Fibroblast of lung (primary cell): Measurements from ENCODE around the gene CYP1A2. TPM values are rescaled to one million over a fixed set of nuclear protein-coding genes. Genes with fewer than 3 reads are reported as not detected.

Experiments used
- DNase-seq, 2 donors: peaks; one replicate each; pipeline versions ENCODE4 v3.0.0 to v3.0.0-alpha.2; 2010; ENCODE audit warnings: low read depth in 2 of 2
- H2AFZ ChIP-seq: 2 replicates; pipeline ENCODE4 v1.5.1; 2012; ENCODE audit warnings: low read length, control low read depth, inconsistent platforms
- H3K27ac ChIP-seq: 2 replicates; pipeline ENCODE4 v1.5.1; 2011; ENCODE audit warnings: low read length, control low read depth; ENCODE audit not compliant: insufficient read depth
- H3K27me3 ChIP-seq: 2 replicates; pipeline ENCODE4 v1.5.1; 2011; ENCODE audit warnings: mild to moderate bottlenecking, low read length; ENCODE audit not compliant: control insufficient read depth, insufficient read depth
- H3K36me3 ChIP-seq: 2 replicates; pipeline ENCODE4 v1.5.1; 2011; ENCODE audit warnings: low read length; ENCODE audit not compliant: control insufficient read depth, insufficient read depth
- H3K4me1 ChIP-seq: 2 replicates; pipeline ENCODE4 v1.5.1; 2011; ENCODE audit warnings: low read length; ENCODE audit not compliant: control insufficient read depth, insufficient read depth; ENCODE audit errors: extremely low read depth
- H3K4me2 ChIP-seq: 2 replicates; pipeline ENCODE4 v1.5.1; 2011; ENCODE audit warnings: low read length, control low read depth; ENCODE audit not compliant: insufficient read depth; ENCODE audit errors: extremely low read depth
- H3K4me3 ChIP-seq, 4 experiments: fragments of 200-600 bp in 1 of 4; sonication (generic) in 1 of 4; replicated peaks in 1 of 4; 2 replicates each; pipeline ENCODE4 v1.5.1; 2011 to 2016; ENCODE audit warnings: low read length in 4 of 4, low read depth in 3 of 4, mild to moderate bottlenecking in 3 of 4, control low read depth in 2 of 4, inconsistent platforms in 1 of 4, mixed read lengths in 1 of 4; ENCODE audit not compliant: insufficient read depth in 1 of 4; ENCODE audit errors: control extremely low read depth in 1 of 4
- H3K79me2 ChIP-seq: 2 replicates; pipeline ENCODE4 v1.5.1; 2012; ENCODE audit warnings: mild to moderate bottlenecking, low read length, inconsistent platforms; ENCODE audit not compliant: control insufficient read depth, insufficient read depth
- H3K9ac ChIP-seq: 2 replicates; pipeline ENCODE4 v1.5.1; 2011; ENCODE audit warnings: mild to moderate bottlenecking, low read length, control low read depth; ENCODE audit not compliant: insufficient read depth
- H3K9me3 ChIP-seq: 2 replicates; pipeline ENCODE4 v1.5.1; 2012; ENCODE audit warnings: low read depth, low read length; ENCODE audit not compliant: control insufficient read depth, insufficient read depth
- H4K20me1 ChIP-seq: 2 replicates; pipeline ENCODE4 v1.5.1; 2011; ENCODE audit warnings: low read length; ENCODE audit not compliant: control insufficient read depth, insufficient read depth; ENCODE audit errors: extremely low read depth
- EZH2 ChIP-seq: IDR thresholded peaks from 2 replicates; pipeline ENCODE4 v1.5.1; 2012; ENCODE audit warnings: low read length, control low read depth, mild to moderate bottlenecking; ENCODE audit errors: missing control alignments
- polyA minus RNA-seq: library from RNA; depleted of rRNA, polyadenylated mRNA; stranded (reverse); fragments of >200 nt; gene quantifications from 2 replicates; pipeline ENCODE4 v1.2.3, GENCODE V29; 2011; ENCODE audit warnings: low replicate concordance
- polyA plus RNA-seq, 2 donors: library from polyadenylated mRNA; depleted of rRNA in 1 of 2; stranded (reverse) in 1 of 2; unstranded in 1 of 2; fragments of >200 nt; gene quantifications; 2 replicates each; pipeline ENCODE4 v1.2.1, GENCODE V29; 2011 to 2012; ENCODE audit warnings: missing spikeins in 1 of 2
- total RNA-seq: library from RNA; depleted of rRNA; stranded (reverse); fragments of >200 nt; gene quantifications from 2 replicates; pipeline ENCODE4 v1.2.1, GENCODE V29; 2014
- TF ChIP-seq, protein P1 (sequence below), 2 donors: IDR thresholded peaks in 1 of 2; conservative IDR thresholded peaks in 1 of 2; 1 replicate in 1 of 2; 2 replicates in 1 of 2; pipeline ENCODE4 v1.5.1; 2011 to 2012; ENCODE audit warnings: low read length in 2 of 2, control low read depth in 1 of 2, inconsistent platforms in 1 of 2, low read depth in 1 of 2, mild to moderate bottlenecking in 1 of 2

The CYP1A2 gene, protein sequence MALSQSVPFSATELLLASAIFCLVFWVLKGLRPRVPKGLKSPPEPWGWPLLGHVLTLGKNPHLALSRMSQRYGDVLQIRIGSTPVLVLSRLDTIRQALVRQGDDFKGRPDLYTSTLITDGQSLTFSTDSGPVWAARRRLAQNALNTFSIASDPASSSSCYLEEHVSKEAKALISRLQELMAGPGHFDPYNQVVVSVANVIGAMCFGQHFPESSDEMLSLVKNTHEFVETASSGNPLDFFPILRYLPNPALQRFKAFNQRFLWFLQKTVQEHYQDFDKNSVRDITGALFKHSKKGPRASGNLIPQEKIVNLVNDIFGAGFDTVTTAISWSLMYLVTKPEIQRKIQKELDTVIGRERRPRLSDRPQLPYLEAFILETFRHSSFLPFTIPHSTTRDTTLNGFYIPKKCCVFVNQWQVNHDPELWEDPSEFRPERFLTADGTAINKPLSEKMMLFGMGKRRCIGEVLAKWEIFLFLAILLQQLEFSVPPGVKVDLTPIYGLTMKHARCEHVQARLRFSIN
- not detected in 2 replicates for total RNA-seq
- not detected in 2 replicates for polyA plus RNA-seq
- polyA plus RNA-seq (2012) = not detected in 2 replicates
- not detected in 2 replicates for polyA minus RNA-seq

DNA sequence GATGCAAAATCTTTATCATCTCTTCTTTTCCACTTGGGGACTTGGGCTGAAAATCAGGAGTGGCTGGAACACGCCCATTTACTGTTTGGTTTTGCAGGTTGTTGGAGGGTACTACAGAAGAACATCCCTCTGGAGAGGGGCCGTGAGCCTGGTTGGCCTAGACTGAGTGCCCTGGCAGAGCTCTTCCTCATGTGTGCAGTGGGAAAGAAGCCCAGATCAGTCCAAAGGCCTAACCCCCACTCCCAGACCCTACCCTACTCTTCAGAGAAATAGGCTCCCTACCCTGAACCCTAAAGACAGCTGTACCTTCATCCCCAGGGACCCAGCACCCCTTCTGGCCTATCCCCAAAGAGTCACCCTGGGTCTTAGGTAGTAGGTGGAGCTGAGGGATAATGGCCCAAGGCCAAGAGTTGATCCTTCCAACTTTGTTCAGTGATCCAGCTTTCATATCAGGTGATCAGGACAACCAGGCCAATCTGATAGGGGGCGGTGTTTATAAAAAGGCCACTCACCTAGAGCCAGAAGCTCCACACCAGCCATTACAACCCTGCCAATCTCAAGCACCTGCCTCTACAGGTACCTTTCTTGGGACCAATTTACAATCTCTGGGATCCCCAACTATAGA lies at the start of gene CYP1A2:
CYP1A2 (plus strand) TSS at position 524 of the 625 bp plus-strand sequence. CDS start 894 bp downstream, outside the sequence.
- TF ChIP-seq, protein P1, sequence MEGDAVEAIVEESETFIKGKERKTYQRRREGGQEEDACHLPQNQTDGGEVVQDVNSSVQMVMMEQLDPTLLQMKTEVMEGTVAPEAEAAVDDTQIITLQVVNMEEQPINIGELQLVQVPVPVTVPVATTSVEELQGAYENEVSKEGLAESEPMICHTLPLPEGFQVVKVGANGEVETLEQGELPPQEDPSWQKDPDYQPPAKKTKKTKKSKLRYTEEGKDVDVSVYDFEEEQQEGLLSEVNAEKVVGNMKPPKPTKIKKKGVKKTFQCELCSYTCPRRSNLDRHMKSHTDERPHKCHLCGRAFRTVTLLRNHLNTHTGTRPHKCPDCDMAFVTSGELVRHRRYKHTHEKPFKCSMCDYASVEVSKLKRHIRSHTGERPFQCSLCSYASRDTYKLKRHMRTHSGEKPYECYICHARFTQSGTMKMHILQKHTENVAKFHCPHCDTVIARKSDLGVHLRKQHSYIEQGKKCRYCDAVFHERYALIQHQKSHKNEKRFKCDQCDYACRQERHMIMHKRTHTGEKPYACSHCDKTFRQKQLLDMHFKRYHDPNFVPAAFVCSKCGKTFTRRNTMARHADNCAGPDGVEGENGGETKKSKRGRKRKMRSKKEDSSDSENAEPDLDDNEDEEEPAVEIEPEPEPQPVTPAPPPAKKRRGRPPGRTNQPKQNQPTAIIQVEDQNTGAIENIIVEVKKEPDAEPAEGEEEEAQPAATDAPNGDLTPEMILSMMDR (conservative IDR thresholded peaks at IDR 0.05 in 1 of 2, IDR thresholded peaks at IDR 0.05 in 1 of 2; ENCODE audit: low read depth in 1 of 2, low read length in 2 of 2) = no peak
- TF ChIP-seq EZH2 = no peak
- DNase-seq = no peak
- no peak within 1 kb of the TSS for H3K4me3 ChIP-seq

DNA sequence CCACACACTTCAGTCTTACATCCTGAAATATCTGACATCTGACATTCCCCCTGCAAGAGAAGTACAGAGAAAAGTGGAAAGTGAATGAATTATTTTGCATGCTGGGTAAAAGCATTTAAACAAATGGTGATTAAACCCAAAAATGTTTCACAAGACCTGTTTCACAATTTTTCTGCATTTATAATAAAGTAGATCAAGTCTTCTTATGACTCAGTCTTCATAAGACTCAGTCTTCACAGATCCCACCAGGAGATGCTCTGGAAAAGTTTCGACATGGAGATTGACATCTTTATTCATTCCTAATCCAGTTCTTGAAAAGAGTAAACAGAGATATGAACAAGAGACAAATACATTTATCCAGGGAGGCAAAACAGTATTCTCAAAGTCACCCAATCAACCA lies 39.6 kb upstream of the CYP1A2 start:
- Histone ChIP-seq H3K9ac (no peak overlapping the region), H3K4me2 (no peak overlapping the region), H2AFZ (no peak overlapping the region), H3K4me1 (no peaks in the 10 kb centered on the region), H3K27ac (no peak overlapping the region), H3K4me3 (no peak overlapping the region), H3K36me3 (no peaks in the 10 kb centered on the region), H3K9me3 (no peaks in the 10 kb centered on the region), H3K79me2 (no peaks in the 10 kb centered on the region), H3K27me3 (peaks cover 4% of the 10 kb centered on the region), H4K20me1 (no peaks in the 10 kb centered on the region)
- no peak for DNase-seq
- TF ChIP-seq, protein P1 (conservative IDR thresholded peaks at IDR 0.05 in 1 of 2, IDR thresholded peaks at IDR 0.05 in 1 of 2; ENCODE audit: low read depth in 1 of 2, low read length in 2 of 2) = no peak
- no peak for TF ChIP-seq EZH2

More for the DNA sequence above, at the start of gene CYP1A2:
- Histone ChIP-seq H3K27me3 (peaks cover 8% of the 10 kb centered on the region), H3K27ac (no peak within 1 kb of the TSS), H3K79me2 (no peaks in the 10 kb centered on the region), H3K36me3 (no peaks in the 10 kb centered on the region), H2AFZ (no peak within 1 kb of the TSS), H3K4me1 (no peaks in the 10 kb centered on the region), H3K4me2 (no peak within 1 kb of the TSS), H4K20me1 (no peaks in the 10 kb centered on the region), H3K9ac (no peak within 1 kb of the TSS), H3K9me3 (no peaks in the 10 kb centered on the region)

DNA sequence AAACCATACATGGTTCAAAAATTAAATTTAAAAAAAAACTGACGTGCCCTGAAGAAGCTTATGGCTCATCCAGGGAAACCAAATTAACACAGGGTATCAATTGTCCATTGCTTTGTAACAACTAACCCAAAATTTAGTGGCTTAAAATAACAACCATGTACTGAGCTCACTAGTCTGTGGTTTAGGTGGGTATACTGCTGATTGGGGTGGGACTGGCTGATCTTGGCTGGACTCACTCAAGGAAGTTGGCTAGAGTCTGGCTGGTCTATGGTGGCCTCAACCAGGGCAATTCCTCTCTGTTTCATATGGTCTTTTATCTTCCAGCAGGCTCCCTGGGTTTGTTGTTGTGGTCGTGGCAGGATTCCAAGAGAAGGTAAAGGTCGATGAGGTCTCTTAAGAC lies 38.8 kb upstream of the CYP1A2 start:
- no peak overlapping the region for H3K27ac ChIP-seq
- no peak overlapping the region for H3K4me2 ChIP-seq
- no peak overlapping the region for H3K4me3 ChIP-seq
- no peak for DNase-seq
- no peaks in the 10 kb centered on the region for H3K9me3 ChIP-seq
- TF ChIP-seq, protein P1 (conservative IDR thresholded peaks at IDR 0.05 in 1 of 2, IDR thresholded peaks at IDR 0.05 in 1 of 2; ENCODE audit: low read depth in 1 of 2, low read length in 2 of 2) = no peak
- TF ChIP-seq EZH2 = no peak
- peaks cover 4% of the 10 kb centered on the region for H3K27me3 ChIP-seq
- no peaks in the 10 kb centered on the region for H3K36me3 ChIP-seq
- H2AFZ ChIP-seq = no peak overlapping the region
- H3K4me1 ChIP-seq = no peaks in the 10 kb centered on the region
- H4K20me1 ChIP-seq = no peaks in the 10 kb centered on the region
- H3K79me2 ChIP-seq = no peaks in the 10 kb centered on the region
- no peak overlapping the region for H3K9ac ChIP-seq
